GM19395 (cell line): Measurements from ENCODE around the gene FRK.
"Not testable (repeated sequence)": the region's sequence is repeated elsewhere in the genome, so short reads cannot be mapped to it uniquely, and the experiment has no call there.

ENCODE experiments used
- ATAC-seq: cut with Tn5 transposase; IDR thresholded peaks from one replicate; pipeline ENCODE4 v1.9.1; 2021; ENCODE audit warnings: mild to moderate bottlenecking, moderate library complexity; ENCODE audit not compliant: unreplicated experiment

Gene FRK

GRCh38 chr6:116074732-116075390, 14.2 kb upstream of the FRK start:
- ATAC-seq = no peak

- ATAC-seq = no peak
Measured at GRCh38 chr6:116073765-116074440, 13.2 kb upstream of the FRK start.

DNA sequence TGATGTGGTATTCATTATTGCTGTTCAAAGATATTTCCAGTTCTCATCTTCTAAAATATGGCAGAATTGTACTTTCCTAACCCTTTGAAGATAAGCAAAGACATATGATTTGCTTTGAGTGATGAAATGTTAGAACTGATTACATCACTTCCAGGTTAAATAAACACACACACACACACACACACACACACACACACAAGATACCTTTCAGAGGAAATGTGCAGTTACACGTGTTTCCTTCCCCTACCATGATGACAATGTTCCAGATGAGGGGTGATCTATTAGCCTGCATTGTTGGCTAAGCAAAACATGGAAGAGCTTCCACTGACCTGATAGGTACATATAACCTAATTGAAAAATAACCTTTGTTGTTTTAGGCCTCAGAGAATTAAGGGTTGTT, 11.7 kb upstream of the FRK start:
- ATAC-seq = no peak

GRCh38 chr6:116070616-116071389, 10.1 kb upstream of the FRK start:
- no peak for ATAC-seq

- ATAC-seq = no peak
Measured at GRCh38 chr6:116070101-116070500, 9.4 kb upstream of the FRK start.

DNA sequence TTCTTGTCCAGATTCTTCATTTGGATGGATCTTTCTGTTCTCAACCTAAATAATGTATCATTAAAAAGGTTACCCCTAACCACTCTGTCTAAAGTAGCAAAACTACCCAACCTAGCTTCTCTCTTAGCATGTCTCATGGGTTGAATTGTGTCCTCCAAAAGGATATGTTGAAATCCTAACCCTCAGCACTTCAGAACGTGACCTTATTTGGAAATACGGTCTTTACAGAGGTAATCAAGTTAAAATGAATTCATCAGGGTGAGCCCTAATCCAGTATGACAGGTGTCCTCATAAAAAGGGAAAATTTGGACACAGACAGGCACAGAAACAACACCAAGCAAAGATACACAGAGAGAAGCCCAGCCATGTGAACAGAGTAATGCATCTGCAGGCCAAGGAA, 6.1 kb upstream of the FRK start:
- no peak for ATAC-seq

DNA sequence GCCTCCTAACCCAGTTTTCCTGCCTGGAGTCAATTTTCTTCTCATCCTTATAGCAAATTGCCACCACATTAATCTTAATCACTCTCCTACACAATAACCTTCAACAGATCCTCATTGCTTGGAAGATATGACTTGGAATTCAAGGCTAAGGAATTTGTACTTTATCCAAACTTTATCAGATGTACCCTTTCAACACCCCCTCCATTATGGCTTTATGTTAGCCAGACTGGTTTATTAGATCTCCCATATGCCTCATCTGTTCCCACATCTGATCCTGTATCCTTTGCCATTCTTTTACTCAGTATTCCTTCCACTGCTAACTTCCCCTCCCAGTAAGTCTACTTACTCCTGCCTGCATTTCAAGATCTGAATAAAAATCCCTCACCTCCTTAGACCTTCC, 4.0 kb upstream of the FRK start:
- no peak for ATAC-seq

GRCh38 chr6:116062496-116062895, 1.8 kb upstream of the FRK start:
- ATAC-seq = no peak

- peak; percentile 75 for ATAC-seq
Measured at GRCh38 chr6:116059713-116060571, 749 bp downstream of the FRK start.

GRCh38 chr6:116057766-116058165, 2.9 kb downstream of the FRK start:
- ATAC-seq = no peak

DNA sequence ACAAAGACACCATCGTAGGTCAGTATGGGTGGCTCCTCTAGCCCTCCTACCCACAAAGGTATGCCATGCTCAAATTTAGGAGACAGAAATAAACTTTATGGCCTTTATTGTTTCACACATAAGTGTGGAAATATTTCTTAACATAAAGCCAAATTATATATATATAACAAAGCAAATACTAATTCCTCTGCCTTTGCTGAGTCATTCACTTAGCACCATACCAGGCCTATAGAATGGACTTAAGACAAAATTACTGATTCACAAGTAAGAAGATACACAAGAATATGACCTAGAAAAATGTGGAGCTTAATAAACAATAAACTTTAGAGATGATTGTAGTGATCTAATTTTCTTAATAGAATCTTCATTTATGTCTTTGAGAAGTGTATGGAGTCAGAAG, 5.2 kb downstream of the FRK start:
- ATAC-seq = no peak

GRCh38 chr6:116051244-116051643, 9.4 kb downstream of the FRK start:
- ATAC-seq = no peak

DNA sequence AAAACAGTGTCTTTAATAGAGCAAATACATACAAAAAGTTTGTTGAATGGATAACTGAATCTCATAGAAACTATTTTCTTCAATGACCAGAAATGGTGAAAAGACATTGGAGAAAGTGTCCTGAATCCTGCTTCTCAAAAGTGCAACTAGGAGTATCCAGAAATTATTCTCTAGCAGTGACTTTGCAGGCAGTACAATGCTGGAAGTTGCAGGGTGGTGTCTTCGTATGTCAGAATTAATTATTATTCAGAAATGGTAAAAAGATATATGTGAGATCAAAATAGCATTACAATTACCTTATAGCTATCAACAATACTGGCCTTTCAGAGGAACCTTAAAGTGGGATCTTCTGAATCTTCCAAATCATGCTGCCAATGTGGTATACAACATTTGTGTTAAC, 10.0 kb downstream of the FRK start:
- ATAC-seq = no peak

DNA sequence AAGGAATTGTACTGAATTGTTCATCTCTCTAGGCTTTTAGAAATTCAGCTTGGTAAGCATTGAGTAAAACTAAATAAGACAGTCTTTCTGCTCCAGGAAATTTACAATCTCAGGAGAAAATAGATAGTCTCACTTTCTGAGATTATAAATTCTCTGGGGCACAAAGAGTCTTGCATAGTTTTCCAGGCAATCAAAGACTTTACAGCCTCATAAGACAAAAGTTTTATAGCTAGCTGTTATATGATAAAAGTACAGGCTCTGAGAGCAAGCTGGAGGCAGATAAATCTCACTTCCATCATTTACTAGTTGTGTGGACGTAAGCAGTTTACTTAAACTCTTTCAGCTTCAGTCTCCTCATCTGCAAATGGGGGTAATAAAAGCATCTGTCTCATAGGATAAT, 11.4 kb downstream of the FRK start:
- no peak for ATAC-seq

GRCh38 chr6:116047173-116047933, 13.3 kb downstream of the FRK start:
- peak; percentile 98 for ATAC-seq

DNA sequence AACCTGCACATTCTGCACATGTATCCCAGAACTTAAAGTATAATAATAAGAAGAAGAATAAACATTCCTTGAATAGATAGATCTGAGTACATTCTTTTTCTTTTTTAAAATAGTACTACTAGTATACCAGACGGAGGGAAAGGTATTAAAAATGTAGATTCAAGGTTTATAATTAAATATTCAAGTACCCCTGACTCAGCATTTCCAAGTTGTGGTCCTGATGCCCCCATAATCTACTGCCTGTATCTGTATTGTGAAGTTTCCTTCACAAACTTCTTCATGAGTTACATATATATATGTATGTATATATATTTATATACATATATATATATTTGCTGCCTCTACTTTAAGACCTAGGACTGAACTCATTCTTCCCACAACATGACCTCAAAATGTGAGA, 14.0 kb downstream of the FRK start:
- no peak for ATAC-seq

- ATAC-seq = not testable (repeated sequence)
Measured at GRCh38 chr6:116046272-116046671, 14.4 kb downstream of the FRK start.

GRCh38 chr6:116041934-116042333, 18.8 kb downstream of the FRK start:
- no peak for ATAC-seq

GRCh38 chr6:116040993-116041392, 19.7 kb downstream of the FRK start:
- no peak for ATAC-seq

DNA sequence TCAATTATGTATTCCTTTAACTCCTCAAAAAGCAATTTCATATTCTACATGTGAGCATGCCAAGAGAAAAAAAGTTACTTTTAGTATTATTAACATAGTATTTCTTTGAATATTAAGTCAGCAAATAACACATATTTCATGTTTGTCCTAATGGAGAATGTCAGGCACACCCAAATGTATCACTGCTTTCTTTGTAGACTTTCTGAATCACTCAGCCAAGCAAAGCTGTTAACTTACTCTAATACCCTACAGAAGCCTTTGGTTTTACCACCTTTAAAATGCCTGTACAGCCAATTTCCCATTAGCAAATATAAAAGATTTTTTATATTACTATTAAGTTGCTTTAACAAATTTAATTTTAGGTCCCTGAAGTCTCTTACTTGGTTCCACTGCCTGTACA, 23.8 kb downstream of the FRK start:
- no peak for ATAC-seq
